HTERT RPE-1 (cell line): ENCODE measurements around the gene PLA2G2F.

Experiments
- in situ Hi-C: fragments of 300-500 bp; cut with MboI; formaldehyde crosslinking; loops from 4 replicates; pipeline ENCODE4 v1.14.3; 2020; ENCODE audit warnings: low sequenced_read_pairs

Gene PLA2G2F

GRCh38 chr1:20138961-20139550 is at the start of gene PLA2G2F:
Gene PLA2G2F, plus strand, starts transcription at chr1:20139323. Its CDS starts 105 bp downstream, at chr1:20139428.
- in situ Hi-C loops = no loop called here

GRCh38 chr1:20089328-20090077 is 49.6 kb upstream of the PLA2G2F start:
- in situ Hi-C loops = no loop called here

- in situ Hi-C loops = no loop called here
Measured at GRCh38 chr1:20090119-20090518, 49.0 kb upstream of the PLA2G2F start.

- in situ Hi-C loops = no loop called here
Measured at GRCh38 chr1:20090641-20091040, 48.5 kb upstream of the PLA2G2F start.

GRCh38 chr1:20093303-20093702 is 45.8 kb upstream of the PLA2G2F start:
- in situ Hi-C loops = no loop called here

GRCh38 chr1:20093940-20094391 is 45.2 kb upstream of the PLA2G2F start:
- in situ Hi-C loops = no loop called here

- in situ Hi-C loops = no loop called here
Measured at GRCh38 chr1:20095564-20096434, 43.3 kb upstream of the PLA2G2F start.

GRCh38 chr1:20096840-20097447 is 42.2 kb upstream of the PLA2G2F start:
- in situ Hi-C loops = no loop called here

GRCh38 chr1:20099533-20099932 is 39.6 kb upstream of the PLA2G2F start:
- in situ Hi-C loops = no loop called here

GRCh38 chr1:20100632-20101355 is 38.3 kb upstream of the PLA2G2F start:
- in situ Hi-C loops = no loop called here

GRCh38 chr1:20102875-20103274 is 36.2 kb upstream of the PLA2G2F start:
- in situ Hi-C loops = no loop called here

- in situ Hi-C loops = no loop called here
Measured at GRCh38 chr1:20105856-20106255, 33.3 kb upstream of the PLA2G2F start.

- in situ Hi-C loops = no loop called here
Measured at GRCh38 chr1:20107351-20107750, 31.8 kb upstream of the PLA2G2F start.

GRCh38 chr1:20107796-20108195 is 31.3 kb upstream of the PLA2G2F start:
- in situ Hi-C loops = no loop called here

- in situ Hi-C loops = no loop called here
Measured at GRCh38 chr1:20108366-20109123, 30.6 kb upstream of the PLA2G2F start.

- in situ Hi-C loops = no loop called here
Measured at GRCh38 chr1:20109223-20109856, 29.8 kb upstream of the PLA2G2F start.

GRCh38 chr1:20110679-20111078 is 28.4 kb upstream of the PLA2G2F start:
- in situ Hi-C loops = no loop called here

GRCh38 chr1:20111452-20111851 is 27.7 kb upstream of the PLA2G2F start:
- in situ Hi-C loops = no loop called here

- in situ Hi-C loops = no loop called here
Measured at GRCh38 chr1:20112279-20113000, 26.7 kb upstream of the PLA2G2F start.
